Bronchial epithelial cell (primary cell): ENCODE results near the gene LEPROT. TPM values are rescaled to one million over a fixed set of nuclear protein-coding genes. Genes with fewer than 3 reads are reported as not detected.

Source experiments
- DNase-seq: peaks from one replicate; pipeline ENCODE4 v3.0.0-alpha.2; 2010; ENCODE audit warnings: low read depth
- FAIRE-seq: peaks from 2 replicates; lab custom pipeline; 2011; peaks lifted over from hg19 to GRCh38; lab: Jason Lieb, UNC
- H3K27me3 ChIP-seq: 2 replicates; pipeline ENCODE4 v1.5.1; 2011; ENCODE audit warnings: low read length; ENCODE audit not compliant: control insufficient read depth, insufficient read depth
- H3K36me3 ChIP-seq: 2 replicates; pipeline ENCODE4 v1.5.1; 2011; ENCODE audit warnings: low read length; ENCODE audit not compliant: control insufficient read depth, insufficient read depth
- H3K4me3 ChIP-seq: 2 replicates; pipeline ENCODE4 v1.5.1; 2011; ENCODE audit warnings: mild to moderate bottlenecking, low read depth, low read length, control low read depth
- total RNA-seq: library from RNA; depleted of rRNA; stranded (reverse); fragments of >200 nt; gene quantifications from 2 replicates; pipeline ENCODE4 v1.2.1, GENCODE V29; 2014
- TF ChIP-seq, protein P1 (sequence below): IDR thresholded peaks from 2 replicates; pipeline ENCODE4 v1.5.1; 2011; ENCODE audit warnings: mild to moderate bottlenecking, moderate library complexity, low read length, control low read depth, inconsistent platforms; ENCODE audit not compliant: insufficient read depth, severe bottlenecking

Gene LEPROT
- total RNA-seq, 1 donor from 2014 or later, result 27.9 TPM

DNA sequence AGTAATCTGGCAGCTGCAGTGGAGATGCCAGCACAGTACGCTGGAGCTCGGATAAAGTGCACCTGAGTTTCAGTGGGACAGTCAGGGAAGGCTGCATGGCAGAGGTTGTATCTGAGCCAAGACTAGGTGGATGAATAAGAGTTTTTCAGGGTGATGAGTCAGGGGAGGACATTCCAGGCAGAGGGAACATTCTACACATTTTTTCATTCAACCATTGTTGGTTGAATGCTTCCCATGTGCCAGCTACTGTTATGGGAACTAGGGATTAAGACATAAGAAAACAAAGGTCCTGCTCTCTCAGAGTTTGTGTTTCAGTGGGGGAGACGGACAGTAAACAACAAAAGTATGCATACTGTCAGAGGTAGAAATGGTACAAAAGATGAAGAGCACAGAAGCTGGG is 5.2 kb downstream of the LEPROT start:
- TF ChIP-seq, protein P1, sequence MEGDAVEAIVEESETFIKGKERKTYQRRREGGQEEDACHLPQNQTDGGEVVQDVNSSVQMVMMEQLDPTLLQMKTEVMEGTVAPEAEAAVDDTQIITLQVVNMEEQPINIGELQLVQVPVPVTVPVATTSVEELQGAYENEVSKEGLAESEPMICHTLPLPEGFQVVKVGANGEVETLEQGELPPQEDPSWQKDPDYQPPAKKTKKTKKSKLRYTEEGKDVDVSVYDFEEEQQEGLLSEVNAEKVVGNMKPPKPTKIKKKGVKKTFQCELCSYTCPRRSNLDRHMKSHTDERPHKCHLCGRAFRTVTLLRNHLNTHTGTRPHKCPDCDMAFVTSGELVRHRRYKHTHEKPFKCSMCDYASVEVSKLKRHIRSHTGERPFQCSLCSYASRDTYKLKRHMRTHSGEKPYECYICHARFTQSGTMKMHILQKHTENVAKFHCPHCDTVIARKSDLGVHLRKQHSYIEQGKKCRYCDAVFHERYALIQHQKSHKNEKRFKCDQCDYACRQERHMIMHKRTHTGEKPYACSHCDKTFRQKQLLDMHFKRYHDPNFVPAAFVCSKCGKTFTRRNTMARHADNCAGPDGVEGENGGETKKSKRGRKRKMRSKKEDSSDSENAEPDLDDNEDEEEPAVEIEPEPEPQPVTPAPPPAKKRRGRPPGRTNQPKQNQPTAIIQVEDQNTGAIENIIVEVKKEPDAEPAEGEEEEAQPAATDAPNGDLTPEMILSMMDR, result no peak
- peaks cover 6% of the 10 kb centered on the region for H3K36me3 ChIP-seq
- FAIRE-seq, result no peak
- no peaks in the 10 kb centered on the region for H3K27me3 ChIP-seq
- no peak overlapping the region for H3K4me3 ChIP-seq
- DNase-seq, result peak; percentile 88

DNA sequence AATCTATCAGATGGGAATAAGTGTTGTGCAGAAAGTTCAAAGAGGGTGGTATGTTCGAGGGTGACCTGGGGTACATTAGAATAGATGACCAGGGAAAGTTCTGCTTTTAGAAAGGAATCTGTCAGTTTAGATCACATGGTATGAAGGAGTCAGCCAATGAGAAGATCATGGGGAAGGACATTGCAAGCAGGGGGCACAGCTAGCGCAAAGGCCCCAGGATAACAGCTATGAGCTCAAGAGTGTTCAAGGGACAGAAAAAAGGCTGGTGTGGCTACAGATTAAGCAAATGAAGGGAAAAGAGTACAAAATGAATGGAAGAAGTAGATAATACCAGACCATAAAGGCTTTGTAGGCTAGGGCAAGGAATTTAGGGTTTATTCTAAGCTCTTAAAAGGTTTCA is 8.6 kb downstream of the LEPROT start:
- DNase-seq, result no peak
- no peak for FAIRE-seq

DNA sequence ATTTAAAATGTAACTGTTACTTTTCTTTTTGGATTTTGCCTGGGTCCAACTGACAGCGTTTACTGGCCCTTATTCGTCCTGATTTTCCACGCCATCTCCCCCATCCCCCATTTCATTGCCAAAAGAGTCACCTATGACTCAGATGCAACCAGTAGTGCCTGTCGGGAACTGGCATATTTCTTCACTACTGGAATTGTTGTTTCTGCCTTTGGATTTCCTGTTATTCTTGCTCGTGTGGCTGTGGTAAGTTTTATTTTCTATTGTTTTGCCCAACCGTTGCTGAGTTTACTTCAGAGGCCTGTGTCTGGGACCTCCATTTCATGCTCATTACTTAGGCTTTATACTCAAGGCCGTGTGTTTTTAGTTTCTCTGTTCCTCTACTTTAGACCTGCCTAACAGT is 9.3 kb downstream of the LEPROT start:
- no peak overlapping the region for H3K4me3 ChIP-seq
- peaks cover 15% of the 10 kb centered on the region for H3K36me3 ChIP-seq
- DNase-seq (peak; percentile 81), FAIRE-seq (no peak)
- TF ChIP-seq, protein P1, result no peak
- H3K27me3 ChIP-seq, result no peaks in the 10 kb centered on the region

More for the DNA sequence above, 8.6 kb downstream of the LEPROT start:
- TF ChIP-seq, protein P1, result no peak
- Histone ChIP-seq H3K36me3 (peaks cover 15% of the 10 kb centered on the region), H3K4me3 (no peak overlapping the region), H3K27me3 (no peaks in the 10 kb centered on the region)

DNA sequence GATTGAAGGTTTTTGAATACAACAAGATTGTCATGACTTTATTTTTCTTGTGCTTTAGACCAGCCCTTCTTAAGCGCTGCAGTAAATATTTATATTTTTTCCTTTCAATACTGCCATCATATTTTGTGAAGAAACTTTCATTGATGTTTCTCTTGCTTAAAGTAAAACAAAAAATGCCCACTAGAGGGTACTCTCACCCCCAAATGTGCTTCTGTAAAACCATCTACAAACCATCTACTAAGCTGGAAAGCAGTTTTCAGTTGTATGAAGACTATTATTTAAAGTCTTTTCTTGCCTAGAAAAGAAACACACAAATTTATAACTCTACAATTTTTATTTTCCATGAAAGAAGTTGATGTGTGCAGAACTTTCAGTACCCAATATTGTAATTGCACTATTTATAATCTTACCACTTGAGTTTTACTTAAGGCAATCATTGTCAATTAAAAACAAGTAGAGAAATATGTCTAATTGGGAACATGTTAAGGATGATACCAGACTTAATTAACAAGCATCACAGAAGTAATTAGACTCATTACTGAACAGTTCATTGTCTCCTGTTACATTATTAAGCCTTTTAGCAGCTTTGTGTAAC is 10.7 kb downstream of the LEPROT start:
- Histone ChIP-seq H3K27me3 (no peaks in the 10 kb centered on the region), H3K36me3 (peaks cover 14% of the 10 kb centered on the region), H3K4me3 (no peak overlapping the region)
- FAIRE-seq (no peak), DNase-seq (no peak)
- TF ChIP-seq, protein P1, result peak; percentile 27

DNA sequence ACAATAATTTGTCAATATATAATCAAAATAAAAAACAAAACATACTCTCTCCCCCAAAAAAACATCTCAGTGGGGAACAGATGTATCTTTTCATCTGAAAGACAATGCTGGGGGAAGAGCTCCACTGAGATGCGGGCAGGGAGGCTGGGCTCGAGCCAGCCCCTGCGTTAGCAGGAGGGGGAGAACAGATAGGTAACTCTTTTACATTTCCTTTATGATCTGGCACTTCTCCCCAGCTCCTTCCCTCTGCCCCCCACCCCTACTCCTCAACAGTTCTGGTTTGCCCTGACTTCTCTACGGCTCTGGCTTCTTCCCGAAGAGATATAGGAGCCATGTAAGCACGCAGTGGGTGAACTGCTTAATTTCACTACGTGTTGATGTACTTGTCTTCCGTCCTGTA is 12.4 kb downstream of the LEPROT start:
- no peak for DNase-seq
- no peaks in the 10 kb centered on the region for H3K27me3 ChIP-seq
- no peak overlapping the region for H3K4me3 ChIP-seq
- FAIRE-seq, result no peak
- H3K36me3 ChIP-seq, result peaks cover 12% of the 10 kb centered on the region
- TF ChIP-seq, protein P1, result no peak

DNA sequence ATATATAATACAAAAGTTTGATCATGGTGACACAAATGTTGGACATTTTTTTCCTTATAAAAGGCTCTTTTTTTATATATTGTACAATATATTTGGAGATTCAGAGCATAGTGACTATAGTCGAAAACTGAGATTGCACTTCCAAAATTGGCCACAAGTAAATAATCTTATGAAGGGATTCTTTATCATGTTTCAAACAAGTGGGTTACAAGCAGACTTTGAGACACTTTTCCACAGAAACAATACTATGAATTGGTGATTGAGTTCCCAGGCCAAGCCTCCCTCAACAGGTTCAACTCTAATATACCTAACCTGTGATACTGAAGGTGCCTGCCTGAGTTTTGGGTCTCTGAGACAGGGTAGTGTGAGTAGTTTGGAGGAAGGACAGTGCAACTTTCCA is 13.8 kb downstream of the LEPROT start:
- DNase-seq, result no peak
- no peak for FAIRE-seq
- Histone ChIP-seq H3K36me3 (peaks cover 9% of the 10 kb centered on the region), H3K4me3 (no peak overlapping the region), H3K27me3 (no peaks in the 10 kb centered on the region)
- TF ChIP-seq, protein P1, result no peak
